Hindlimb muscle (tissue), 1 donor: ENCODE results near the gene TUBB2A. TPM values are rescaled to one million over a fixed set of nuclear protein-coding genes. Genes with fewer than 3 reads are reported as not detected.
"Not testable (repeated sequence)": the region's sequence is repeated elsewhere in the genome, so short reads cannot be mapped to it uniquely, and the experiment has no call there.

Experiments used
- DNase-seq: peaks from one replicate; pipeline ENCODE4 v3.0.0-alpha.2; 2013
- polyA plus RNA-seq: library from polyadenylated mRNA; unstranded; fragments of 120-200 nt; gene quantifications from one replicate; pipeline ENCODE4 v1.2.1, GENCODE V29; 2013; ENCODE audit not compliant: insufficient read length

The TUBB2A gene
- polyA plus RNA-seq, 1 donor: 66.0 TPM

- DNase-seq: no peak
Observed at GRCh38 chr6:3152689-3153088, 4.7 kb downstream of the TUBB2A start.

DNA sequence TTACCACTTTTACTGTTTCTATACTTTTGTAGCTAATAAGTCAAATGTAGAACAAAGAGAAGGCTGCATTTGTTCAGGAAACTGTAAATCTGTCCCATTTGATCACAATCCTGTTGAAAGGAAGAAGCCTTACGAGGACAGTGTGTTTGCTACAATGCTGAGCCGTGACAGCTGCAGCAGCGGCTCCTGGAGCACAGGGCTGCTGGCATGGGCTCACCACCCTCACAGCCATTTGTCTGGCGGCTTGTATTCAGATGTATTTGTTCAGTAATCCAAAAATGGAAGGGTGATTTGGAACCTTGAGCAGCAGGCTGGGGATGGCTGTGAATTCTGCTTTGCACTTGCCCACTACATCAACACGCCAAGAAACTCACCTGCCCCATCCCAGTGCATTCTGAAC lies 5.7 kb downstream of the TUBB2A start:
- DNase-seq: no peak

- DNase-seq: no peak
Observed at GRCh38 chr6:3147914-3148757, 9.2 kb downstream of the TUBB2A start.

DNA sequence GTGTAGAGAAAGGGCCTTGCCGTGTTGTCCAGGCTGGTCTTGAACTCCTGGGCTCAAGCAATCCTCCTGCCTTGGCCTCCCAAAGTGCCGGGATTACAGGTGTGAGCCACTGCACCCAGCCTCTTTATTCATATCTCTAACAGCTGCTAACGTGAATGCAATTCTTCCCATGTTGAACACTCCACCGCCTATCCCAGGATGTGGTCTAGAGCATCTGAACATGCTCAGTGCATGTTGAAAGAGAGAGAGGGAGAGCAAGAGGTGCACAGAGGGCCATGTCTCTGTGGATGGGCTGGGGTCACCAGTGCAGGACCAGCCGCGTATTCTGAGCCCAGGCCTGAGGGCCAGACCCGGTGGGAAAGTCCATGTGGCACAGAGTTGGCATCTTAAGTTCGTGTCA lies 12.8 kb downstream of the TUBB2A start:
- DNase-seq: no peak

- no peak for DNase-seq
Observed at GRCh38 chr6:3143158-3143557, 14.2 kb downstream of the TUBB2A start.

DNA sequence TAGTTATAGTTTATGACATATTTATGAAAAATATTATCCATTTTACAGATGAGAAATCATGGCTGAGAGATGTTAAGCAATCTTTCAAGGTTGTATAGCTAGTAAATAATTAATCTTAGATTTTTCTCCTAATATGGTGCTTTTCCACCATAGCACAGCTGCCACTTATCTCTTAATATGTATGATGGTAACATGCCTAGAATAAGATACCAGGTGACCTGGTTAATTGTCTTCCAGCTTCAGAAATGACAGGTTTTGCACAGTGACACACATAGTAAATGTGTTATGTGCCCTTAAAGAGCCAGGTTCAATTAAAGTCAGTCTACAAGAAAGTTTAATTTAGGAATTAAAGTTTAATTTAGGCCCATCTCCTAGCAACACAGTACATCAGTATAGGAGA lies 14.8 kb downstream of the TUBB2A start:
- no peak for DNase-seq

- no peak for DNase-seq
Observed at GRCh38 chr6:3140201-3140600, 17.1 kb downstream of the TUBB2A start.

GRCh38 chr6:3139090-3139903 lies 18.0 kb downstream of the TUBB2A start:
- peak; percentile 67 for DNase-seq

DNA sequence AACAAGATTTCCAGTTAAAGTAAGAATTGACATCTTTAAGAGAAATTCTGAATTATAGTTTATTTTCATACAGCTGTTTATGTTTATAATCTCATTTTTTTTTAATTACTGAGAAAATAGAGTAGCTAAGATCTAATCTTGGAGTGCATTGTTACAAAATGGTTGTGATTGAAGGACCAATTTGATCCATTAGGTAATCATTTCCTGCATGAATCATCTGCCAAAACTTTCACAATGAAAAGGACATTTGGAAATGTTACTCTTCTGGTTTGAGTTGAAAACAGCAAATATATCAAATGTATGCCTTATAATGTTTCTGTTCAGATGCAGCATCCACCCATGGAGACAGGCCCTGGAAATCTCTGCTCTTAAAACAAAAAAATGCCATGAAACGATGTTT lies 19.0 kb downstream of the TUBB2A start:
- no peak for DNase-seq

GRCh38 chr6:3137873-3138272 lies 19.5 kb downstream of the TUBB2A start:
- not testable (repeated sequence) for DNase-seq

DNA sequence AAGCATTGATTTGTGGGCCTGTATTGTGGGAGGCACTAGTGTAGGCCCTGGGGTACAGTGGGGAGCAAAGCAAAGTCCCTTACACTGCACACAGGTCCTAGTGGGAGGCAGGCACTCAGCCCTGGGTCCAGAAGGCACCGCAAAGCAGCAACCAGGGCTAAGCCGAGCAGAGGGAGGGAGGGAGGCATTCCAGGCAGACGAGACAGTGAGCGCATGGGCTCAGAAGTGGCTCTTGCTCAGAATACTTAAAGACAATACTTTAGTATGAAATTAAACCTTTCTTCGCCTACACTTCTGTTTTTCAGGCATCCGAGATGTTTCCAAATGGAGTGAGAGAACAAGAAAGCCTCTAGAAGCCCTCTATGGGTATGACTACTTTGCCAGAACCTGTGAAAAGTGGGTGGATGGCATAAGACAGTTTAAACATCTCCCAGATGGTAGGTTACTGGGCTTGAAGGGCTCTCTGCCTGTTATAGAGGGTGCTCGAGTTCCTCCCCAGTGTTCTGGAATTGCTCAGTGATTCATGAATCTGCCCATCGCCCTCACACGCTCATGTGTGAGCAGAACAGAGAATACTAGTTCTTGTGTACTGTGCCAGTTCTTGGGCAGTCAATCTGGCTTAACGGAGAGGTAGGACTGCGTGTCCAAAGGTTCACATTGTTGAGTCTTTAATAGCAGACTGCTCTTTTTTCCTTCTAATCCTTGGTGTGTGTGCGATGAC lies 20.1 kb downstream of the TUBB2A start:
- DNase-seq: no peak

- DNase-seq: no peak
Observed at GRCh38 chr6:3136292-3137011, 20.9 kb downstream of the TUBB2A start.

- DNase-seq: no peak
Observed at GRCh38 chr6:3135668-3136291, 21.6 kb downstream of the TUBB2A start.

DNA sequence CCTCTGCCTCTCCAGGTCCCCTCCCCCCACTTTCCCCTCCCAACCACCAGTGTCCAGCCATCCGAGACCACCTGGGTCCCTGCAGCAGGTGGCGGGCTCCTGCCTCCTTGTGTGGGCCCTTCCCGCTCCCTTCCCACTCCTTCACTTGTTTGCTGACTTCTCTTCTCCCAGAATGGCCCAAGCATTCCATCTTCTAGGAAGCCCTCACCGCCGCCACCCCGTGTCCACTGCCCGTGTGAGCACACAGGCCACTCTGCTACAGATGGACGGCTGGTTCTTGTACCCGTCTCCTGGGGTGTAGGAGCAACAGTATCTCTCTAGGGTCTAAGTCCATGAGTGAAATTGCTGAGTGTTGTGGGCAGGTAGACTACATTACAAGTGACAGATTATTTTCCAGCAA lies 23.8 kb downstream of the TUBB2A start:
- no peak for DNase-seq

DNA sequence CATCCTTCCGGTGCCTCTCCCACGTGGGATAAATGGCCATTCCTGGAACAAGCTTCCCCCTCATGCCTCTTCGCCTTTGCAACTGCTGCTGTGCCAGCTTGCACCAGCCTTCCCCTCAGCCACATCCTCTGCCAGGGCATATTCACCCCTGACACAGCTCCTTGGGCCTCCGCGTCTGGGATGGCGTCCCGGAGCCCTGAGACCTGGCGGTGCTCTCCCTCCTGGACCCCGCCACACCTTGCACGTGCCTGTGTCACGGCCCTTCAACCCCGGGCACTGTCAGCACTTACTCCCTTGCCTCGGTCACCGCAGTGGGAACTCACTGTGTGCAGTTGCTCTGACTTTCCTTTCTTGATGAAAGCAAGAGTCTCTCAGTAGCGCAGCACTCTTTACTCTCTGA lies 25.6 kb downstream of the TUBB2A start:
- DNase-seq: no peak

- DNase-seq: peak; percentile 59
Observed at GRCh38 chr6:3128356-3129108, 28.8 kb downstream of the TUBB2A start.

GRCh38 chr6:3125815-3126214 lies 31.5 kb downstream of the TUBB2A start:
- no peak for DNase-seq

DNA sequence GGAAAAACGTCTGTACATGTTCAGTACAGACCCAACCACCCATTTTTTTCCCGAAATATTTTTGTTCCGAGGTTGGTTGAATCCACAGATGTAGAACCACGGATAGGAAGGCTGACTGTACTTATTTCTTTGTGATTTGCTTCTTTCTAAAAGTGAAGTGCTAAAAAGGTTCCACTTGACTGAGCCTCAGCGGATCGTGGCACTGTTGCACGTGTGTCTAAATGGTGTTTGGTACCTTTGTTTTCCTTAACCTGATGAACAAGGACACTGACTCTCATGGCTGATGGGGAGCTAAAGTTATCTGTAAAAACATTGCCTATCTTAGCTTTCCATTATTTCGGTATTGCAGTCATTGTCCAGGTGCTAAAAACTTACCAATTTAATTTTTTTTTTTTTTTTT lies 32.7 kb downstream of the TUBB2A start:
- no peak for DNase-seq

- no peak for DNase-seq
Observed at GRCh38 chr6:3122823-3123182, 34.5 kb downstream of the TUBB2A start.

- DNase-seq: no peak
Observed at GRCh38 chr6:3120765-3121089, 36.6 kb downstream of the TUBB2A start.

GRCh38 chr6:3119040-3119723 lies 38.2 kb downstream of the TUBB2A start:
- no peak for DNase-seq
